DOHH2 (cell line): Measurements from ENCODE around the gene ZSCAN21.

Experiments used
- H3F3A ChIP-seq: fragments of 200-600 bp; sonication (generic), shearing (Covaris generic); 2 replicates; pipeline ENCODE4 v1.6.0; 2016; ENCODE audit warnings: antibody characterized with exemption, mild to moderate bottlenecking; ENCODE audit not compliant: control insufficient read depth, insufficient read depth
- H3K27ac ChIP-seq: fragments of 200-600 bp; sonication (generic); 2 replicates; pipeline ENCODE4 v1.5.1; 2014; ENCODE audit warnings: low read depth, mild to moderate bottlenecking, low read length, moderate library complexity
- H3K27me3 ChIP-seq: fragments of 200-600 bp; sonication (generic); 2 replicates; pipeline ENCODE4 v1.6.1; 2014; ENCODE audit warnings: mild to moderate bottlenecking, low read length, mixed read lengths; ENCODE audit not compliant: control insufficient read depth
- H3K36me3 ChIP-seq: fragments of 200-600 bp; sonication (generic); 2 replicates; pipeline ENCODE4 v1.6.1; 2014; ENCODE audit warnings: mild to moderate bottlenecking, low read length, moderate library complexity, mixed read lengths; ENCODE audit not compliant: control insufficient read depth
- H3K4me1 ChIP-seq: fragments of 200-600 bp; sonication (generic); 2 replicates; pipeline ENCODE4 v1.6.1; 2014; ENCODE audit warnings: mild to moderate bottlenecking, low read length, mixed read lengths; ENCODE audit not compliant: control insufficient read depth
- H3K4me2 ChIP-seq: fragments of 200-600 bp; sonication (generic); 2 replicates; pipeline ENCODE4 v1.6.0; 2014; ENCODE audit warnings: mild to moderate bottlenecking, low read length, moderate library complexity
- H3K4me3 ChIP-seq: fragments of 200-600 bp; sonication (generic); 2 replicates; pipeline ENCODE4 v1.5.1; 2014; ENCODE audit warnings: mild to moderate bottlenecking, low read length, mixed read lengths
- H3K79me2 ChIP-seq: fragments of 200-600 bp; sonication (generic); 2 replicates; pipeline ENCODE4 v1.6.1; 2014; ENCODE audit warnings: mild to moderate bottlenecking, low read length, mixed read lengths; ENCODE audit not compliant: control insufficient read depth
- H3K9me2 ChIP-seq: fragments of 200-600 bp; sonication (generic); replicated peaks from 2 replicates; pipeline ENCODE4 v1.6.1; 2014; ENCODE audit warnings: mild to moderate bottlenecking, low read length, mixed read lengths; ENCODE audit not compliant: control insufficient read depth
- H3K9me3 ChIP-seq: fragments of 200-600 bp; sonication (generic); 2 replicates; pipeline ENCODE4 v1.6.1; 2014; ENCODE audit warnings: antibody characterized with exemption, low read length, mixed read lengths; ENCODE audit not compliant: control insufficient read depth, insufficient read depth
- H4K20me1 ChIP-seq: fragments of 200-600 bp; sonication (generic); 2 replicates; pipeline ENCODE4 v1.6.0; 2014; ENCODE audit warnings: low read depth, mild to moderate bottlenecking, antibody characterized with exemption, low read length, moderate library complexity; ENCODE audit not compliant: control insufficient read depth, insufficient read depth
- CTCF ChIP-seq: fragments of 200-600 bp; sonication (generic); IDR thresholded peaks from one replicate; pipeline ENCODE4 v1.5.1; 2014; ENCODE audit warnings: antibody characterized with exemption, mild to moderate bottlenecking, low read depth, low read length; ENCODE audit not compliant: poor library complexity, severe bottlenecking
- EZH2phosphoT487 ChIP-seq: fragments of 200-600 bp; sonication (generic); IDR thresholded peaks from 2 replicates; pipeline ENCODE4 v1.6.1; 2017; ENCODE audit warnings: borderline replicate concordance, mild to moderate bottlenecking, antibody characterized with exemption, low read length, moderate library complexity, mixed read lengths

Gene ZSCAN21

DNA sequence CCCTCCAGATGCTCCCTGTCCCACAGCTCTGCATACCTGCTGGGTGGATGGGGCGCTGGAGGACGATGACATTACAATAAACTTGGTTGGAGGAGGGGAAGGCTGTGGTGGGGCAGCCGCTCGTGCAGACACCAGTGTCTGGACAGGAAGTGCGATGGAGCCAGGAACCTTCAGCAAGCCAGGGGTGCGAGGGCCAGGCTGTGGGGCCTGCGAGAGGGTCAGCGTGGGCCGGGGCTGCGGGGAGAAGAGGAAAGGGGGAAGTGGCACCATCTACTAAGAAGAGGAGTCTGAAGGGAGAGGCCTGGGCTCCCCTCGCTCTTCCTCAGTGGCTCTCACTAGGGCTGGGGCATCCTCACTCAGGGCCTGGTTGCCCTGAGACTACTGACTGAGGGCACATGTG, 58.3 kb downstream of the ZSCAN21 start:
- Histone ChIP-seq H3K27me3 (no peaks in the 10 kb centered on the region), H4K20me1 (no peaks in the 10 kb centered on the region), H3K27ac (no peak overlapping the region), H3K4me3 (no peak overlapping the region), H3K4me2 (no peak overlapping the region), H3K36me3 (peaks cover 83% of the 10 kb centered on the region), H3F3A (no peaks in the 10 kb centered on the region), H3K79me2 (peaks cover 4% of the 10 kb centered on the region), H3K9me2 (no peaks in the 10 kb centered on the region), H3K4me1 (peaks cover 15% of the 10 kb centered on the region), H3K9me3 (no peaks in the 10 kb centered on the region)
- TF ChIP-seq CTCF: no peak
- no peak for TF ChIP-seq EZH2phosphoT487

DNA sequence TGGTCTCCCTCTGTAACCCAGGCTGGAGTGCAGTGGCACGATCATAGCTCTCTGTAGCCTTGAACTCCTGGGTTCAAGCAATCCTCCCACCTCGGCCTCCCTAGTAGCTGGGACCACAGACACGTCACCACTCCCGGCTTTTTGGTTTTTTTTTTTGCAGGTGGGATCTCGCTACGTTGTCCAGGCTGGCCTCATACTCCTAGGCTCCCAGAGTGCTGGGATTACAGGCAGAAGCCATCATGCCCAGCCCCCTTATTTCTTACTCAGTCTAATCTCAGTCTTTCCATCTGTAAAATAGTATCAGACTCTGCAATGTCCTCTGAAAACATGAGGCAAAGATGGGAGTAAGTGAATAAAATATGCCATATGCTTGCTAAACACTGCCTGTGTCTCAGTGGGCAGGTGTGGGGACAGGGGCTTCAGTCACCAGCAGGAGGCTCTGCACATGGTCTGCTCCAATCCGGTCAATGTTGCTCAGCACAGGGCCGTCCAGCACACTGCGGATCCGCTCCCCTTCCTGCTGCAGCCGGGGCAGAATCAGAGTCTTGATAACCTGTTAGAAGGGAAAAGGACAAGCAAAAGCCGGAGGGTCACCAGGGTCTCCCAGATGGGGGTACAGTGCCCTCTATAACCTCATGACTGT, 60.1 kb downstream of the ZSCAN21 start:
- Histone ChIP-seq H3F3A (no peaks in the 10 kb centered on the region), H3K9me2 (no peaks in the 10 kb centered on the region), H3K4me1 (peaks cover 11% of the 10 kb centered on the region), H3K9me3 (no peaks in the 10 kb centered on the region), H3K27ac (no peak overlapping the region), H3K4me2 (no peak overlapping the region), H4K20me1 (no peaks in the 10 kb centered on the region), H3K4me3 (no peak overlapping the region), H3K27me3 (no peaks in the 10 kb centered on the region), H3K79me2 (no peaks in the 10 kb centered on the region), H3K36me3 (peaks cover 85% of the 10 kb centered on the region)
- TF ChIP-seq EZH2phosphoT487 (no peak), CTCF (peak; percentile 29)

DNA sequence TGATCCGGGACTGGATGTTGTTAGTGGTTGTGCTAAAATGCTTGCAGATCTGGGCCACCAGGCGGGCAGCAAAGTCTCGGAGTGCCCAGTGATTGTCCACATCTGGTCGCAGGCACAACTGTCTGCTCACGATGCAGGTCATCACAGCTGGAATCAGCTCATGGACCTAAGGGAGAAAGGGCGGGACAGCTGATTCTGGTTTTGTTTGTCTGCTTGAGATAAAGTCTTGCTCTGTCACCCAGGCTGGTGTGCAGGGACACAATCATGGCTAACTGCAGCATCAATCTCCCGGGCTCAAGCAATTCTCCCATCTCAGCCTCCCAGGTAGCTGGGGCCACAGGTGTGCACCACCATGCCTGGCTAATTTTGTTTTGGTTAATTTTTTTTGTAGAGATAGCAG, 61.6 kb downstream of the ZSCAN21 start:
- H3K27ac ChIP-seq: no peak overlapping the region
- H3K79me2 ChIP-seq: no peaks in the 10 kb centered on the region
- H3K27me3 ChIP-seq: no peaks in the 10 kb centered on the region
- no peaks in the 10 kb centered on the region for H3F3A ChIP-seq
- H4K20me1 ChIP-seq: no peaks in the 10 kb centered on the region
- H3K9me2 ChIP-seq: no peaks in the 10 kb centered on the region
- TF ChIP-seq CTCF (no peak), EZH2phosphoT487 (no peak)
- no peak overlapping the region; the same call in 1 of the 2 replicates for H3K4me2 ChIP-seq
- H3K4me1 ChIP-seq: peaks cover 11% of the 10 kb centered on the region
- peaks cover 75% of the 10 kb centered on the region for H3K36me3 ChIP-seq
- H3K4me3 ChIP-seq: no peak overlapping the region
- H3K9me3 ChIP-seq: no peaks in the 10 kb centered on the region
